GM21360 (cell line): ENCODE measurements around the gene FBXO30.
A peak's percentile ranks its signal among the peaks of the same experiment; 100 is the strongest.

ENCODE experiments used
- ATAC-seq: cut with Tn5 transposase; IDR thresholded peaks from one replicate; pipeline ENCODE4 v1.9.1; 2021; ENCODE audit warnings: mild to moderate bottlenecking, moderate library complexity; ENCODE audit not compliant: unreplicated experiment

Gene FBXO30

GRCh38 chr6:145818796-145819195, 4.2 kb upstream of the FBXO30 start:
- ATAC-seq: no peak

GRCh38 chr6:145816392-145816791, 1.8 kb upstream of the FBXO30 start:
- ATAC-seq: no peak

GRCh38 chr6:145815309-145816274, 997 bp upstream of the FBXO30 start:
- peak; percentile 20 for ATAC-seq

- ATAC-seq: peak; percentile 18
These were observed 527 bp downstream of the FBXO30 start for GRCh38 chr6:145814035-145814500.

GRCh38 chr6:145813285-145814034, 1.1 kb downstream of the FBXO30 start:
- no peak for ATAC-seq

GRCh38 chr6:145811741-145812140, 2.9 kb downstream of the FBXO30 start:
- no peak for ATAC-seq

GRCh38 chr6:145809785-145810184, 4.8 kb downstream of the FBXO30 start:
- no peak for ATAC-seq

GRCh38 chr6:145809211-145809610, 5.4 kb downstream of the FBXO30 start:
- peak; percentile 81 for ATAC-seq

GRCh38 chr6:145808239-145808638, 6.4 kb downstream of the FBXO30 start:
- no peak for ATAC-seq

- no peak for ATAC-seq
These were observed 12.5 kb downstream of the FBXO30 start for GRCh38 chr6:145802141-145802540.

- ATAC-seq: no peak
These were observed 13.6 kb downstream of the FBXO30 start for GRCh38 chr6:145801021-145801420.

GRCh38 chr6:145798530-145798929, 16.1 kb downstream of the FBXO30 start:
- no peak for ATAC-seq

- ATAC-seq: no peak
These were observed 25.2 kb downstream of the FBXO30 start for GRCh38 chr6:145789443-145789842.

GRCh38 chr6:145787688-145788087, 26.9 kb downstream of the FBXO30 start:
- no peak for ATAC-seq

GRCh38 chr6:145784683-145785082, 29.9 kb downstream of the FBXO30 start:
- peak; percentile 59 for ATAC-seq

- ATAC-seq: no peak
These were observed 30.8 kb downstream of the FBXO30 start for GRCh38 chr6:145783796-145784195.

- ATAC-seq: no peak
These were observed 41.7 kb downstream of the FBXO30 start for GRCh38 chr6:145772846-145773245.

- no peak for ATAC-seq
These were observed 49.1 kb downstream of the FBXO30 start for GRCh38 chr6:145765449-145765848.

- ATAC-seq: no peak
These were observed 50.9 kb downstream of the FBXO30 start for GRCh38 chr6:145763742-145764141.

- ATAC-seq: peak; percentile 64
These were observed 53.0 kb downstream of the FBXO30 start for GRCh38 chr6:145761584-145761983.

GRCh38 chr6:145758113-145758512, 56.5 kb downstream of the FBXO30 start:
- no peak for ATAC-seq
